PC-3 (cell line): ENCODE data around the gene B4GALT2. TPM values are rescaled to one million over a fixed set of nuclear protein-coding genes. Genes with fewer than 3 reads are reported as not detected.

ENCODE experiments used
- ATAC-seq: fragments of 200-7000 bp; cut with Tn5 transposase; 2 replicates; pipeline ENCODE4 v1.9.1; 2020; ENCODE audit warnings: mild to moderate bottlenecking, moderate library complexity
- BruUV-seq: library from RNA; stranded (reverse); fragments of 400-500 nt; replicated peaks from 2 replicates; lab custom pipeline; 2021; lab: Mats Ljungman, UMichigan
- CTCF ChIA-PET: fragments of 300-600 bp; sonication (Branson Sonifier 250); formaldehyde crosslinking; loops from one replicate; lab custom pipeline; 2022; ENCODE audit warnings: antibody characterized with exemption; lab: Charles Lee
- POLR2A ChIA-PET: fragments of 300-600 bp; sonication (Branson Sonifier 250); formaldehyde crosslinking; loops from one replicate; lab custom pipeline; 2022; ENCODE audit warnings: antibody characterized with exemption; ENCODE audit not compliant: unreplicated experiment; lab: Charles Lee
- DNase-seq: peaks from one replicate; pipeline ENCODE4 v3.0.0-alpha.2; 2015
- H2AFZ ChIP-seq: fragments of 300-600 bp; sonication (generic); 2 replicates; pipeline ENCODE4 v1.6.0; 2016; ENCODE audit warnings: antibody characterized with exemption, low read length
- H3F3A ChIP-seq: fragments of 300-600 bp; sonication (generic); one replicate; pipeline ENCODE4 v1.6.0; 2017; ENCODE audit warnings: antibody characterized with exemption, low read length, control low read depth, mild to moderate bottlenecking; ENCODE audit not compliant: unreplicated experiment
- H3K27ac ChIP-seq: fragments of 300-600 bp; sonication (generic); 2 replicates; pipeline ENCODE4 v1.5.1; 2016; ENCODE audit warnings: mild to moderate bottlenecking, low read length
- H3K27me3 ChIP-seq: fragments of 300-600 bp; sonication (generic); 2 replicates; pipeline ENCODE4 v1.6.1; 2016; ENCODE audit warnings: low read length, mixed read lengths
- H3K36me3 ChIP-seq: fragments of 300-600 bp; sonication (generic); 2 replicates; pipeline ENCODE4 v1.6.1; 2016; ENCODE audit warnings: low read depth, mixed run types, low read length, mixed read lengths
- H3K4me1 ChIP-seq: fragments of 300-600 bp; sonication (generic); 2 replicates; pipeline ENCODE4 v1.5.1; 2016; ENCODE audit warnings: low read length; ENCODE audit not compliant: insufficient read depth
- H3K4me2 ChIP-seq: fragments of 300-600 bp; sonication (generic); 2 replicates; pipeline ENCODE4 v1.6.0; 2016; ENCODE audit warnings: low read length
- H3K4me3 ChIP-seq: fragments of 300-600 bp; sonication (generic); 2 replicates; pipeline ENCODE4 v1.5.1; 2016; ENCODE audit warnings: mild to moderate bottlenecking, low read length, mixed read lengths
- H3K79me2 ChIP-seq: fragments of 300-600 bp; sonication (generic); 2 replicates; pipeline ENCODE4 v1.6.1; 2017; ENCODE audit warnings: low read length, mixed read lengths
- H3K9ac ChIP-seq: fragments of 300-600 bp; sonication (generic); 2 replicates; pipeline ENCODE4 v1.6.0; 2016; ENCODE audit warnings: mild to moderate bottlenecking, low read length
- H3K9me2 ChIP-seq: fragments of 300-600 bp; sonication (generic); replicated peaks from 2 replicates; pipeline ENCODE4 v1.6.1; 2016; ENCODE audit warnings: mixed run types, low read length, mixed read lengths
- H3K9me3 ChIP-seq: fragments of 300-600 bp; sonication (generic); 2 replicates; pipeline ENCODE4 v1.6.1; 2016; ENCODE audit warnings: low read length, mixed read lengths
- H4K20me1 ChIP-seq: fragments of 300-600 bp; sonication (generic); 2 replicates; pipeline ENCODE4 v1.6.1; 2016; ENCODE audit warnings: low read length, mixed read lengths
- EZH2 ChIP-seq: fragments of 300-600 bp; sonication (generic); IDR thresholded peaks from one replicate; pipeline ENCODE4 v1.6.1; 2017; ENCODE audit warnings: antibody characterized with exemption, mild to moderate bottlenecking, low read length; ENCODE audit not compliant: unreplicated experiment
- EZH2phosphoT487 ChIP-seq: fragments of 300-600 bp; sonication (generic); IDR thresholded peaks from 2 replicates; pipeline ENCODE4 v1.6.1; 2018; ENCODE audit warnings: mild to moderate bottlenecking, antibody characterized with exemption, low read length, borderline replicate concordance
- intact Hi-C: fragments of 100-400 bp; cut with micrococcal nuclease; formaldehyde crosslinking; loops from 2 replicates; pipeline ENCODE4 v1.9.0; 2023
- total RNA-seq: library from RNA; depleted of rRNA; stranded (reverse); fragments of >200 nt; gene quantifications from 2 replicates; pipeline ENCODE4 v1.2.3, GENCODE V29; 2014
- TF ChIP-seq, protein P1 (sequence below): fragments of 300-600 bp; sonication (generic); conservative IDR thresholded peaks from 2 replicates; pipeline ENCODE4 v1.5.1; 2017; ENCODE audit warnings: antibody characterized with exemption, low read depth, mild to moderate bottlenecking, low read length

Gene B4GALT2
- total RNA-seq, 1 experiment from 2014 or later, result 103 TPM

DNA sequence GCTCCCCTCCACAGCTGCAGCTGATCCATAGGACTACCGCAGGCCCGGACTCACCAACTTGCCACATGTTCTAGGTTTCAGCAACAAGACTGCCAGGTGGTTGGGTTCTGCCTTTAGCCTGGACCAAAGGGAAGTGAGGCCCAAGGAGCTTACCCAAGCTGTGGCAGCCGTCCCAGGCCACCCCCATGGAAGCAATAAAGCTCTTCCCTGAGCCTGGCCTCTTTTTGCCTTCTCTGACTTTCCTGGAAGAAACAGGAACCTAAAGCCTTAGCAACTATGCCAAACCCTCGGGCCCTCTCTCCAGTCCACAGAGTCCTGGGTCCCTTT lies 48.1 kb upstream of the B4GALT2 start:
- CTCF ChIA-PET, result no interaction called here
- no peak overlapping the region for H3K4me2 ChIP-seq
- no peak overlapping the region for H3K27ac ChIP-seq

DNA sequence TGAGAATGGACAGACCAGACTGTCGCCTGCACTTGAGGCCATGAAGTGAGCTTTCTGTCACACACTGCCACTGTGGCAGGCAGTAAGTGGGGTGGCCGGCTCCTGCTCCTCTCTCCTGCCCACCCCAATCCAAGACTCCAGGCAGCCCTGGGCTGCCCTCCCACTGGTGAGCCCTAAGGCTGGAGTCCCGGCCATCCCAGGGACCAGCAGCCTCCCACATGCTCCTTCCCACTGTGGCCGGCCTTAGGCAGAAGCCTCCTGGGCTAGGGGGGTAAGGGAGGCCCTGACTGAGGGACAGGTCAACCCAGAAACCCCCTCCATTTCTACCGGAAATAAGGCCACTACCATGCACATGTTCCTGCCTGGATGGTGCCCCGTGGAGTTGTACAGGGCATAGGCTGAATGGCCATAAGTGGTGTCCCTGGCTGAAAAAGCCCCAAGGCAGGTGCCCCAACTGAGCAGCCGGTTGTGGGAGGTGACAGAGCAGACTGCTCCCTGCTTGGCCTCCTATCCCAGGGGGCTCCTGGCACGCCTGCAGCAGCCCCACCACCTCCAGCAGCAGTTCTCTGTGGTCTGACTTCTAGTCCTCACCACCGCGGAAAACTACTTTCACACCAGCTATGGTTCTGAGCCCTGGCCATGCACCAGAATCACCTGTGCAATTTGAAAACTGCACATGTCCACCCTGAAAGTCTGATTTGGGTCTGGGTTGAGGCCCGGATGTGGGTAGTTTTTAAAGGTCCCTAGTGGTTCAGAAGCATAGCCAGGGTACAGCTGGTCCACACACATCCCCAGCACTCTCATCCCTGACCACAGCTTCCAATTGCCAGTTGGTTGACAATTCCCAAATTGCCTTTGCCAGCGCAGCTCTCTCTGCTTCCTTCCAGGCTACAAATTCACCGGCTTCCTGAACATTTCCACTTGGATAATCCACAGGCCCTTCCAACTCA lies 47.0 kb upstream of the B4GALT2 start:
- H3K27ac ChIP-seq, result no peak overlapping the region
- intact Hi-C loops, result loop anchor here (5.0 kb wide), 2 partner anchors 85 to 100 kb away; no protein-coding TSS in a partner anchor
- BruUV-seq, result no TSS peak

More for the DNA sequence above, 48.1 kb upstream of the B4GALT2 start:
- POLR2A ChIA-PET, result no interaction called here
- no peaks in the 10 kb centered on the region for H3K9me2 ChIP-seq
- intact Hi-C loops, result loop anchor here (5.0 kb wide), 2 partner anchors 84 to 99 kb away; no protein-coding TSS in a partner anchor
- no peaks in the 10 kb centered on the region for H4K20me1 ChIP-seq
- no peaks in the 10 kb centered on the region; the same call in 1 of the 2 replicates for H3K36me3 ChIP-seq
- ATAC-seq (no peak), DNase-seq (no peak)
- no peaks in the 10 kb centered on the region for H3K27me3 ChIP-seq
- H3K79me2 ChIP-seq, result peaks cover 6% of the 10 kb centered on the region; the same call in 1 of the 2 replicates
- BruUV-seq, result no TSS peak
- H3F3A ChIP-seq, result no peaks in the 10 kb centered on the region
- H3K9ac ChIP-seq, result no peak overlapping the region
- peaks cover 45% of the 10 kb centered on the region for H3K4me1 ChIP-seq
- no peak for TF ChIP-seq EZH2phosphoT487
- TF ChIP-seq, protein P1, sequence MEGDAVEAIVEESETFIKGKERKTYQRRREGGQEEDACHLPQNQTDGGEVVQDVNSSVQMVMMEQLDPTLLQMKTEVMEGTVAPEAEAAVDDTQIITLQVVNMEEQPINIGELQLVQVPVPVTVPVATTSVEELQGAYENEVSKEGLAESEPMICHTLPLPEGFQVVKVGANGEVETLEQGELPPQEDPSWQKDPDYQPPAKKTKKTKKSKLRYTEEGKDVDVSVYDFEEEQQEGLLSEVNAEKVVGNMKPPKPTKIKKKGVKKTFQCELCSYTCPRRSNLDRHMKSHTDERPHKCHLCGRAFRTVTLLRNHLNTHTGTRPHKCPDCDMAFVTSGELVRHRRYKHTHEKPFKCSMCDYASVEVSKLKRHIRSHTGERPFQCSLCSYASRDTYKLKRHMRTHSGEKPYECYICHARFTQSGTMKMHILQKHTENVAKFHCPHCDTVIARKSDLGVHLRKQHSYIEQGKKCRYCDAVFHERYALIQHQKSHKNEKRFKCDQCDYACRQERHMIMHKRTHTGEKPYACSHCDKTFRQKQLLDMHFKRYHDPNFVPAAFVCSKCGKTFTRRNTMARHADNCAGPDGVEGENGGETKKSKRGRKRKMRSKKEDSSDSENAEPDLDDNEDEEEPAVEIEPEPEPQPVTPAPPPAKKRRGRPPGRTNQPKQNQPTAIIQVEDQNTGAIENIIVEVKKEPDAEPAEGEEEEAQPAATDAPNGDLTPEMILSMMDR, result no peak
- TF ChIP-seq EZH2, result no peak
- no peak overlapping the region for H2AFZ ChIP-seq
- no peaks in the 10 kb centered on the region for H3K9me3 ChIP-seq
- H3K4me3 ChIP-seq, result no peak overlapping the region

More for the DNA sequence above, 47.0 kb upstream of the B4GALT2 start:
- Histone ChIP-seq H3K4me3 (no peak overlapping the region), H4K20me1 (no peaks in the 10 kb centered on the region), H3K27me3 (no peaks in the 10 kb centered on the region), H3F3A (no peaks in the 10 kb centered on the region), H3K9me2 (no peaks in the 10 kb centered on the region), H3K4me2 (peak overlapping the region; percentile 82; the same call in 1 of the 2 replicates), H3K79me2 (peaks cover 6% of the 10 kb centered on the region; the same call in 1 of the 2 replicates), H3K36me3 (no peaks in the 10 kb centered on the region; the same call in 1 of the 2 replicates), H3K4me1 (peaks cover 50% of the 10 kb centered on the region), H2AFZ (no peak overlapping the region), H3K9me3 (no peaks in the 10 kb centered on the region), H3K9ac (no peak overlapping the region)
- TF ChIP-seq EZH2phosphoT487, result no peak
- TF ChIP-seq, protein P1, result no peak
- no peak for TF ChIP-seq EZH2
- ChIA-PET POLR2A (no interaction called here), CTCF (interaction anchor here (1.0 to 3.9 kb wide), 3 partner anchors 15 to 169 kb away, joined by 3 to 83 read pairs (median 7); partner anchors contain the start of gene IPO13)
- DNase-seq (no peak), ATAC-seq (no peak)
